Measurements from ENCODE around the gene MGST3.

DNA sequence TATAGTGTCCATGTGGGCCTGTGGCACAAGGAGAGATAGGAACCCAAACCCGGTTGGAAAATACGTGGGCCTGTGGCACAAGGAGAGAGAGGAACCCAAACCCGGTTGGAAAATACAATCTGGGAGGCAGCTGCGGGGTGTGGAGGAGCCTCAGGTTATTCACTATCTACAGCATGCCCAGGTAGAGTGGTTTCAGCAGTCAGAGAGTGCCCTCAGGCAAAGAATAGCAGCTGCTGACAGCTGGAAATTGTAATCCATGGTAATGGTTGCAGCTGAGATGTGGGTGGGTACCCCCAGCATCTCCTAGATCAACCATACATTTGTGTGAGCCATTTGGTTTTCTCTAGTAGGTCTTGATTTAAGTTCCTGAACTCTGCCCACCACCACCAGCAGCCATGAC is 25.8 kb upstream of the MGST3 start:
- TF ChIP-seq, protein P1, sequence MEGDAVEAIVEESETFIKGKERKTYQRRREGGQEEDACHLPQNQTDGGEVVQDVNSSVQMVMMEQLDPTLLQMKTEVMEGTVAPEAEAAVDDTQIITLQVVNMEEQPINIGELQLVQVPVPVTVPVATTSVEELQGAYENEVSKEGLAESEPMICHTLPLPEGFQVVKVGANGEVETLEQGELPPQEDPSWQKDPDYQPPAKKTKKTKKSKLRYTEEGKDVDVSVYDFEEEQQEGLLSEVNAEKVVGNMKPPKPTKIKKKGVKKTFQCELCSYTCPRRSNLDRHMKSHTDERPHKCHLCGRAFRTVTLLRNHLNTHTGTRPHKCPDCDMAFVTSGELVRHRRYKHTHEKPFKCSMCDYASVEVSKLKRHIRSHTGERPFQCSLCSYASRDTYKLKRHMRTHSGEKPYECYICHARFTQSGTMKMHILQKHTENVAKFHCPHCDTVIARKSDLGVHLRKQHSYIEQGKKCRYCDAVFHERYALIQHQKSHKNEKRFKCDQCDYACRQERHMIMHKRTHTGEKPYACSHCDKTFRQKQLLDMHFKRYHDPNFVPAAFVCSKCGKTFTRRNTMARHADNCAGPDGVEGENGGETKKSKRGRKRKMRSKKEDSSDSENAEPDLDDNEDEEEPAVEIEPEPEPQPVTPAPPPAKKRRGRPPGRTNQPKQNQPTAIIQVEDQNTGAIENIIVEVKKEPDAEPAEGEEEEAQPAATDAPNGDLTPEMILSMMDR (IDR thresholded peaks at IDR 0.05) = no peak
- TF ChIP-seq POLR2A (IDR thresholded peaks at IDR 0.05) (no peak), EP300 (IDR thresholded peaks at IDR 0.05) (no peak)
